ENCODE results near the gene THAP2.

The THAP2 gene

GRCh38 chr12:71661977-71662530 is 2.0 kb upstream of the THAP2 start:
- H3K9me3 ChIP-seq (ENCODE audit: control insufficient read depth in 2 of 2, low read length in 2 of 2) = no peaks in the 10 kb centered on the region
- H3K27ac ChIP-seq (ENCODE audit: low read length) = no peak overlapping the region
- no peaks in the 10 kb centered on the region for H3K27me3 ChIP-seq (ENCODE audit: control insufficient read depth in 1 of 2, insufficient read depth in 2 of 2, low read length in 2 of 2)
- peak overlapping the region; percentile 13 to 98 for H3K9ac ChIP-seq (ENCODE audit: low read length in 2 of 2)
- H3K4me3 ChIP-seq (ENCODE audit: low read length in 2 of 2) = peak overlapping the region; percentile 95 to 98
- H3K4me1 ChIP-seq (ENCODE audit: control insufficient read depth, insufficient read depth, low read length) = no peaks in the 10 kb centered on the region
- peaks cover 11 to 13% of the 10 kb centered on the region in 2 donors for H3K36me3 ChIP-seq (ENCODE audit: control insufficient read depth in 2 of 2, insufficient read depth in 2 of 2, low read length in 2 of 2)

- Histone ChIP-seq H3K9ac (ENCODE audit: low read length in 2 of 2) (peak overlapping the region; percentile 92 to 98), H3K36me3 (ENCODE audit: control insufficient read depth in 2 of 2, insufficient read depth in 2 of 2, low read length in 2 of 2) (peaks cover 8 to 9% of the 10 kb centered on the region in 2 donors), H3K4me3 (ENCODE audit: low read length in 2 of 2) (peak overlapping the region; percentile 95 to 98), H3K27me3 (ENCODE audit: control insufficient read depth in 1 of 2, insufficient read depth in 2 of 2, low read length in 2 of 2) (no peaks in the 10 kb centered on the region), H3K4me1 (ENCODE audit: control insufficient read depth, insufficient read depth, low read length) (no peaks in the 10 kb centered on the region), H3K9me3 (ENCODE audit: control insufficient read depth in 2 of 2, low read length in 2 of 2) (no peaks in the 10 kb centered on the region), H3K27ac (ENCODE audit: low read length) (peak overlapping the region; percentile 90)
Observed at GRCh38 chr12:71662849-71663560, 1.1 kb upstream of the THAP2 start.

GRCh38 chr12:71664411-71665089 is 449 bp downstream of the THAP2 start:
- Histone ChIP-seq H3K27me3 (ENCODE audit: control insufficient read depth in 1 of 2, insufficient read depth in 2 of 2, low read length in 2 of 2) (no peaks in the 10 kb centered on the region), H3K4me1 (ENCODE audit: control insufficient read depth, insufficient read depth, low read length) (no peaks in the 10 kb centered on the region), H3K27ac (ENCODE audit: low read length) (peak overlapping the region; percentile 90), H3K4me3 (ENCODE audit: low read length in 2 of 2) (peak overlapping the region; percentile 95 to 98), H3K9me3 (ENCODE audit: control insufficient read depth in 2 of 2, low read length in 2 of 2) (no peaks in the 10 kb centered on the region), H3K36me3 (ENCODE audit: control insufficient read depth in 2 of 2, insufficient read depth in 2 of 2, low read length in 2 of 2) (peaks cover 0 to 3% of the 10 kb centered on the region in 2 donors), H3K9ac (ENCODE audit: low read length in 2 of 2) (peak overlapping the region; percentile 92 to 98)

GRCh38 chr12:71665090-71665463 is 976 bp downstream of the THAP2 start:
- Histone ChIP-seq H3K4me3 (ENCODE audit: low read length in 2 of 2) (peak overlapping the region; percentile 95 to 98), H3K9me3 (ENCODE audit: control insufficient read depth in 2 of 2, low read length in 2 of 2) (no peaks in the 10 kb centered on the region), H3K36me3 (ENCODE audit: control insufficient read depth in 2 of 2, insufficient read depth in 2 of 2, low read length in 2 of 2) (no peaks in the 10 kb centered on the region), H3K27ac (ENCODE audit: low read length) (peak overlapping the region; percentile 90), H3K4me1 (ENCODE audit: control insufficient read depth, insufficient read depth, low read length) (no peaks in the 10 kb centered on the region), H3K27me3 (ENCODE audit: control insufficient read depth in 1 of 2, insufficient read depth in 2 of 2, low read length in 2 of 2) (no peaks in the 10 kb centered on the region), H3K9ac (ENCODE audit: low read length in 2 of 2) (peak overlapping the region; percentile 92 to 98)

- H3K36me3 ChIP-seq (ENCODE audit: control insufficient read depth in 2 of 2, insufficient read depth in 2 of 2, low read length in 2 of 2) = no peaks in the 10 kb centered on the region
- H3K9ac ChIP-seq (ENCODE audit: low read length in 2 of 2) = no peak overlapping the region
- no peaks in the 10 kb centered on the region for H3K27me3 ChIP-seq (ENCODE audit: control insufficient read depth in 1 of 2, insufficient read depth in 2 of 2, low read length in 2 of 2)
- H3K4me3 ChIP-seq (ENCODE audit: low read length in 2 of 2) = no peak overlapping the region
- no peaks in the 10 kb centered on the region for H3K4me1 ChIP-seq (ENCODE audit: control insufficient read depth, insufficient read depth, low read length)
- H3K27ac ChIP-seq (ENCODE audit: low read length) = no peak overlapping the region
- no peaks in the 10 kb centered on the region for H3K9me3 ChIP-seq (ENCODE audit: control insufficient read depth in 2 of 2, low read length in 2 of 2)
Observed at GRCh38 chr12:71666259-71666658, 2.2 kb downstream of the THAP2 start.

GRCh38 chr12:71671311-71671710 is 7.2 kb downstream of the THAP2 start:
- H3K27ac ChIP-seq (ENCODE audit: low read length) = no peak overlapping the region
- no peaks in the 10 kb centered on the region for H3K9me3 ChIP-seq (ENCODE audit: control insufficient read depth in 2 of 2, low read length in 2 of 2)
- H3K27me3 ChIP-seq (ENCODE audit: control insufficient read depth in 1 of 2, insufficient read depth in 2 of 2, low read length in 2 of 2) = no peaks in the 10 kb centered on the region
- H3K4me1 ChIP-seq (ENCODE audit: control insufficient read depth, insufficient read depth, low read length) = no peaks in the 10 kb centered on the region
- no peak overlapping the region for H3K4me3 ChIP-seq (ENCODE audit: low read length in 2 of 2)
- H3K9ac ChIP-seq (ENCODE audit: low read length in 2 of 2) = no peak overlapping the region
- no peaks in the 10 kb centered on the region for H3K36me3 ChIP-seq (ENCODE audit: control insufficient read depth in 2 of 2, insufficient read depth in 2 of 2, low read length in 2 of 2)

GRCh38 chr12:71671816-71672215 is 7.7 kb downstream of the THAP2 start:
- H3K27ac ChIP-seq (ENCODE audit: low read length) = no peak overlapping the region
- H3K27me3 ChIP-seq (ENCODE audit: control insufficient read depth in 1 of 2, insufficient read depth in 2 of 2, low read length in 2 of 2) = no peaks in the 10 kb centered on the region
- H3K36me3 ChIP-seq (ENCODE audit: control insufficient read depth in 2 of 2, insufficient read depth in 2 of 2, low read length in 2 of 2) = no peaks in the 10 kb centered on the region
- no peak overlapping the region for H3K4me3 ChIP-seq (ENCODE audit: low read length in 2 of 2)
- H3K9me3 ChIP-seq (ENCODE audit: control insufficient read depth in 2 of 2, low read length in 2 of 2) = no peaks in the 10 kb centered on the region
- H3K9ac ChIP-seq (ENCODE audit: low read length in 2 of 2) = no peak overlapping the region
- no peaks in the 10 kb centered on the region for H3K4me1 ChIP-seq (ENCODE audit: control insufficient read depth, insufficient read depth, low read length)

- H3K27ac ChIP-seq (ENCODE audit: low read length) = no peak overlapping the region
- H3K4me1 ChIP-seq (ENCODE audit: control insufficient read depth, insufficient read depth, low read length) = no peaks in the 10 kb centered on the region
- no peak overlapping the region for H3K4me3 ChIP-seq (ENCODE audit: low read length in 2 of 2)
- H3K9ac ChIP-seq (ENCODE audit: low read length in 2 of 2) = no peak overlapping the region
- H3K36me3 ChIP-seq (ENCODE audit: control insufficient read depth in 2 of 2, insufficient read depth in 2 of 2, low read length in 2 of 2) = no peaks in the 10 kb centered on the region
- no peaks in the 10 kb centered on the region for H3K27me3 ChIP-seq (ENCODE audit: control insufficient read depth in 1 of 2, insufficient read depth in 2 of 2, low read length in 2 of 2)
- no peaks in the 10 kb centered on the region for H3K9me3 ChIP-seq (ENCODE audit: control insufficient read depth in 2 of 2, low read length in 2 of 2)
Observed at GRCh38 chr12:71682466-71682865, 18.4 kb downstream of the THAP2 start.

GRCh38 chr12:71683633-71684032 is 19.5 kb downstream of the THAP2 start:
- Histone ChIP-seq H3K9me3 (ENCODE audit: control insufficient read depth in 2 of 2, low read length in 2 of 2) (no peaks in the 10 kb centered on the region), H3K9ac (ENCODE audit: low read length in 2 of 2) (no peak overlapping the region), H3K36me3 (ENCODE audit: control insufficient read depth in 2 of 2, insufficient read depth in 2 of 2, low read length in 2 of 2) (no peaks in the 10 kb centered on the region), H3K27me3 (ENCODE audit: control insufficient read depth in 1 of 2, insufficient read depth in 2 of 2, low read length in 2 of 2) (no peaks in the 10 kb centered on the region), H3K4me1 (ENCODE audit: control insufficient read depth, insufficient read depth, low read length) (no peaks in the 10 kb centered on the region), H3K27ac (ENCODE audit: low read length) (no peak overlapping the region), H3K4me3 (ENCODE audit: low read length in 2 of 2) (no peak overlapping the region)

GRCh38 chr12:71684081-71684480 is 20.0 kb downstream of the THAP2 start:
- Histone ChIP-seq H3K36me3 (ENCODE audit: control insufficient read depth in 2 of 2, insufficient read depth in 2 of 2, low read length in 2 of 2) (no peaks in the 10 kb centered on the region), H3K27me3 (ENCODE audit: control insufficient read depth in 1 of 2, insufficient read depth in 2 of 2, low read length in 2 of 2) (no peaks in the 10 kb centered on the region), H3K9me3 (ENCODE audit: control insufficient read depth in 2 of 2, low read length in 2 of 2) (no peaks in the 10 kb centered on the region), H3K4me3 (ENCODE audit: low read length in 2 of 2) (no peak overlapping the region), H3K9ac (ENCODE audit: low read length in 2 of 2) (no peak overlapping the region), H3K27ac (ENCODE audit: low read length) (no peak overlapping the region), H3K4me1 (ENCODE audit: control insufficient read depth, insufficient read depth, low read length) (no peaks in the 10 kb centered on the region)

Measured in stomach smooth muscle (tissue), 2 donors.